ENCODE measurements around the gene FLNB. TPM values are rescaled to one million over a fixed set of nuclear protein-coding genes. Genes with fewer than 3 reads are reported as not detected.

The FLNB gene
- total and polyA plus RNA-seq, 2 of the 4 experiments (the other 2 are of a cell fraction): 78.0 to 136 TPM

DNA sequence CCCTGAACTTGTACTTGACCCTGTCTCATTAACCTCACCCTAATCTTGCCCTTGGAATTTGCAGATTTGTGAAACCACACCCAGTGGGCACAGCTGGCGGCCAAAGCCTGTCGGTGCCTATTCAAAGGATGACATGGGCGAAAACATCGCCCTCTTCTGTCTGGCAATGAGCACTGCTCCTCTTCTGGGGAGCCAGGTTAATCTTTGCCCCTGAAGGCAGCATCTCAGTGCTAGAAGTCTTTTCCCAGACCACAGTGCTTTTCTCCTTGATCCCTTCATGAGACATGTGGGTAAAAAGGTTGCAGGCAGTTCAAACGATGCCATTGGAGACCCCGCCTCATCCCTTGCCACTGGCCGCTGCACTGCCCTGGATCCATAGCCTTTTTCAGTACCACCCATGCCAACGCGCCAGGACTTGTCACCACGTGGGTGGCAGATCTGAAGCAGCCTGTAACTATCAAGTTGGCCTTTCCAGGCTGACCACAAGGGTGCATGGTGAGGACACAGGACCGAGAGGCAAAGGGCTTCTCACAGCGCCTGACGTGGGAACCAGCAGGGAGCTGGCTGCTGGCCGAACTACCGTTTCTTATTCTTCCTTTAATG, 209.1 kb downstream of the FLNB start (continued):
- TF ChIP-seq, protein P1, sequence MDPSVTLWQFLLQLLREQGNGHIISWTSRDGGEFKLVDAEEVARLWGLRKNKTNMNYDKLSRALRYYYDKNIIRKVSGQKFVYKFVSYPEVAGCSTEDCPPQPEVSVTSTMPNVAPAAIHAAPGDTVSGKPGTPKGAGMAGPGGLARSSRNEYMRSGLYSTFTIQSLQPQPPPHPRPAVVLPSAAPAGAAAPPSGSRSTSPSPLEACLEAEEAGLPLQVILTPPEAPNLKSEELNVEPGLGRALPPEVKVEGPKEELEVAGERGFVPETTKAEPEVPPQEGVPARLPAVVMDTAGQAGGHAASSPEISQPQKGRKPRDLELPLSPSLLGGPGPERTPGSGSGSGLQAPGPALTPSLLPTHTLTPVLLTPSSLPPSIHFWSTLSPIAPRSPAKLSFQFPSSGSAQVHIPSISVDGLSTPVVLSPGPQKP (IDR thresholded peaks at IDR 0.05; ENCODE audit: borderline replicate concordance, low read depth, low read length): no peak

DNA sequence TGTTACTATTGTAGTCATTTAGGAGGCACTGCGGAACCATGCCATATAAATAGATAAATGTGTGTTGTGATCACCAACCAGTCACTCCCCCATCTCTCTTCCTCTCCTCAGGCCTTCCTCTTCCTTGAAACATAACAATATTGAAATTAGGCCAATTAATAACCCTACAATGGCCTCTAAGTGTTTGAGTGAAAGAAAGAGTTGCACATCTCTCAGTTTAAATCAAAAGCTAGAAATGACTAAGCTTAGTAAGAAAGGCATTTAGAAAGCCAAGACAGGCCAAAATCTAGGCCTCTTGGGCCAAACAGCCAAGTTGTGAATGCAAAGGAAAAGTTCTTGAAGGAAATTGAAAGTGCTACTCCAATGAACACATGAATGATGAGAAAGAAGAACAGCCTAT, 210.7 kb downstream of the FLNB start:
- dilution Hi-C loops (cut with HindIII; ENCODE audit: low sequenced_read_pairs, unreplicated experiment) (no loop called here), intact Hi-C loops (cut with micrococcal nuclease) (loop anchor here (5.0 kb wide), 2 partner anchors 42 to 257 kb away; no protein-coding TSS in a partner anchor), in situ Hi-C loops (cut with MboI; ENCODE audit: low sequenced_read_pairs) (no loop called here)
- ChIA-PET POLR2A (ENCODE audit: unreplicated experiment) (no interaction called here), CTCF (no interaction called here)
- Histone ChIP-seq H3K4ac (ENCODE audit: low read depth, low read length) (no peak overlapping the region), H3K4me2 (ENCODE audit: low read depth, low read length) (no peak overlapping the region), H2BK15ac (ENCODE audit: low read depth, low read length) (no peak overlapping the region), H2BK120ac (ENCODE audit: low read depth, low read length) (no peak overlapping the region), H4K20me1 (ENCODE audit: insufficient read depth, low read length) (no peaks in the 10 kb centered on the region), H3K27me3 (ENCODE audit: control insufficient read depth, insufficient read depth, low read length) (peaks cover 22% of the 10 kb centered on the region), H3K14ac (replicated peaks; ENCODE audit: low read depth, low read length) (no peak overlapping the region), H4K5ac (ENCODE audit: low read depth, low read length) (no peak overlapping the region), H3K23ac (ENCODE audit: low read depth, low read length) (no peak overlapping the region), H3K56ac (ENCODE audit: extremely low read depth, insufficient read depth, low read length) (no peak overlapping the region), H3K9me3 (ENCODE audit: control insufficient read depth, insufficient read depth, low read length) (peaks cover 2% of the 10 kb centered on the region; the same call in 1 of the 2 replicates), H3K36me3 (ENCODE audit: control insufficient read depth, insufficient read depth, low read length) (no peaks in the 10 kb centered on the region), H2AK5ac (ENCODE audit: low read depth, low read length) (no peak overlapping the region), H3K79me1 (ENCODE audit: low read depth in 1 of 2, low read length in 2 of 2) (no peaks in the 10 kb centered on the region), H4K91ac (ENCODE audit: insufficient read depth, low read depth, low read length) (no peak overlapping the region), H2BK20ac (ENCODE audit: low read depth, low read length) (no peak overlapping the region), H3K18ac (ENCODE audit: low read depth, low read length) (no peak overlapping the region), H3K9ac (ENCODE audit: low read depth, low read length) (no peak overlapping the region), H2AFZ (replicated peaks; ENCODE audit: low read length, poor library complexity) (no peak overlapping the region), H2BK5ac (ENCODE audit: low read depth, low read length, poor library complexity, severe bottlenecking) (no peak overlapping the region), H3K27ac (ENCODE audit: insufficient read depth, low read length) (no peak overlapping the region), H4K8ac (ENCODE audit: low read depth in 2 of 2, low read length in 2 of 2) (no peak overlapping the region), H3K4me1 (ENCODE audit: control insufficient read depth, insufficient read depth, low read length) (peaks cover 2% of the 10 kb centered on the region; the same call in 1 of the 2 replicates), H3K9me1 (ENCODE audit: insufficient read depth, low read length) (no peaks in the 10 kb centered on the region), H3K4me3 (ENCODE audit: insufficient read depth, low read depth, low read length) (no peak overlapping the region), H2AK9ac (replicated peaks; ENCODE audit: low read depth, low read length, poor library complexity) (no peak overlapping the region)
- no TSS peak for BruUV-seq (replicated peaks)
- ATAC-seq (ENCODE audit: low read depth) (no peak), DNase-seq (no peak)
- TF ChIP-seq MAZ (IDR thresholded peaks at IDR 0.05; ENCODE audit: borderline replicate concordance, low read depth, low read length): no peak
- TF ChIP-seq POLR2A (IDR thresholded peaks at IDR 0.05; ENCODE audit: low read depth, low read length): no peak
- WGBS, 2 experiments (ENCODE audit: extremely low coverage in 2 of 2, insufficient read length in 1 of 2): no CpG with 5 or more reads among the region's 1 CpG

Other genes starting within 250 kb of the FLNB start
- gene DNASE1L3, start 202.6 kb downstream of the FLNB start, total RNA-seq (2012; rRNA removed): not detected in 2 replicates
- gene DNASE1L3, start 202.6 kb downstream of the FLNB start, polyA plus RNA-seq (2012; rRNA removed): not detected in 2 replicates
- 4.7 and 5.0 TPM in 2 replicates for gene ABHD6, start 229.4 kb downstream of the FLNB start, total RNA-seq (2012; rRNA removed)
- gene ABHD6, start 229.4 kb downstream of the FLNB start, polyA plus RNA-seq (2012; rRNA removed): 5.6 and 6.3 TPM in 2 replicates